Adrenal gland (tissue), 5 donors: ENCODE results near the gene SPRR5.

Experiments
- POLR2A ChIP-seq, 2 donors: fragments of 450-650 bp; IDR thresholded peaks; one replicate each; pipeline ENCODE4 v1.6.1; 2017; ENCODE audit warnings: antibody characterized with exemption in 2 of 2, mild to moderate bottlenecking in 2 of 2, moderate library complexity in 1 of 2
- TF ChIP-seq, protein P1 (sequence below), 6 experiments: fragments of 450-650 bp in 4 of 6; fragments of 200-600 bp in 2 of 6; sonication (generic) in 1 of 6; IDR thresholded peaks; 1 replicate in 5 of 6; 2 replicates in 1 of 6; pipeline versions ENCODE4 v1.5.1 to v1.8.0; 2016 to 2021; ENCODE audit warnings: antibody characterized with exemption in 6 of 6, mild to moderate bottlenecking in 2 of 6, moderate library complexity in 1 of 6
- donor health status: DM: no; HTN: no; CAD: no.

DNA sequence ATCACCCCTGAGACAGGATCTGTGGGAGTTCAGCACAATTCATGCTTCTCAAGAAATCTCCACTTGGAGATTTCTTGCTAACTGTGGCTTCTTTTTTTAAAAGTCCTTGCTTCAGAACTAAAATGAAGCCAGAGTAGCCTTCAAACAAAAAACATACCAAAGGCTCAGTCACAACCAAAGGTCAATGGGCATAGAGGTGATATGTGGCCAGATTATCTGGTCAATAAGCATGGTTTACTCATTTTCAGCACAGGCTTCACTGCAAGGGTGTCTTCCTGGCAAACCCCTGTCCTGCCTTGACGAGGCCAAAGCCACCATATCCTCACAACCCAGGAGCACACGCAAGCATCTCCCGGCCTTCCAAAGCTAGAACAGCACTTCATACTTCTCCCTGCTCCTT, 12.3 kb downstream of the SPRR5 start:
- TF ChIP-seq, protein P1, sequence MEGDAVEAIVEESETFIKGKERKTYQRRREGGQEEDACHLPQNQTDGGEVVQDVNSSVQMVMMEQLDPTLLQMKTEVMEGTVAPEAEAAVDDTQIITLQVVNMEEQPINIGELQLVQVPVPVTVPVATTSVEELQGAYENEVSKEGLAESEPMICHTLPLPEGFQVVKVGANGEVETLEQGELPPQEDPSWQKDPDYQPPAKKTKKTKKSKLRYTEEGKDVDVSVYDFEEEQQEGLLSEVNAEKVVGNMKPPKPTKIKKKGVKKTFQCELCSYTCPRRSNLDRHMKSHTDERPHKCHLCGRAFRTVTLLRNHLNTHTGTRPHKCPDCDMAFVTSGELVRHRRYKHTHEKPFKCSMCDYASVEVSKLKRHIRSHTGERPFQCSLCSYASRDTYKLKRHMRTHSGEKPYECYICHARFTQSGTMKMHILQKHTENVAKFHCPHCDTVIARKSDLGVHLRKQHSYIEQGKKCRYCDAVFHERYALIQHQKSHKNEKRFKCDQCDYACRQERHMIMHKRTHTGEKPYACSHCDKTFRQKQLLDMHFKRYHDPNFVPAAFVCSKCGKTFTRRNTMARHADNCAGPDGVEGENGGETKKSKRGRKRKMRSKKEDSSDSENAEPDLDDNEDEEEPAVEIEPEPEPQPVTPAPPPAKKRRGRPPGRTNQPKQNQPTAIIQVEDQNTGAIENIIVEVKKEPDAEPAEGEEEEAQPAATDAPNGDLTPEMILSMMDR (IDR thresholded peaks at IDR 0.05) = no peak
- no peak for TF ChIP-seq POLR2A (IDR thresholded peaks at IDR 0.05)
